HepG2 (cell line): ENCODE results near the gene NUPR2. TPM values are rescaled to one million over a fixed set of nuclear protein-coding genes. Genes with fewer than 3 reads are reported as not detected.

Experiments used
- ARNTL ChIP-seq: sonication (generic); formaldehyde crosslinking; IDR thresholded peaks from 2 replicates; pipeline ENCODE4 v1.4.0; 2020; ENCODE audit warnings: mild to moderate bottlenecking, missing genetic modification reagents
- DMAP1 ChIP-seq: IDR thresholded peaks from 2 replicates; pipeline ENCODE4 v1.6.1; 2016
- ETV5 ChIP-seq: IDR thresholded peaks from 2 replicates; pipeline ENCODE4 v1.6.1; 2018; ENCODE audit warnings: missing biosample characterization, missing genetic modification reagents, inconsistent platforms, borderline replicate concordance
- HNRNPK ChIP-seq: fragments of 200-400 bp; formaldehyde crosslinking; IDR thresholded peaks from 2 replicates; pipeline ENCODE4 v1.6.1; 2018; ENCODE audit warnings: low read length, low read depth, moderate library complexity, mild to moderate bottlenecking; ENCODE audit not compliant: poor library complexity, severe bottlenecking
- MAF1 ChIP-seq: sonication (generic); formaldehyde crosslinking; IDR thresholded peaks from 2 replicates; pipeline ENCODE4 v1.5.0; 2020; ENCODE audit warnings: missing genetic modification reagents, borderline replicate concordance
- MAFG ChIP-seq: sonication (generic); formaldehyde crosslinking; IDR thresholded peaks from 2 replicates; pipeline ENCODE4 v1.5.1; 2020; ENCODE audit warnings: mild to moderate bottlenecking, missing genetic modification reagents
- PAX8 ChIP-seq: sonication (generic); formaldehyde crosslinking; IDR thresholded peaks from 2 replicates; pipeline ENCODE4 v1.8.0; 2022; ENCODE audit warnings: mild to moderate bottlenecking, missing genetic modification reagents, borderline replicate concordance
- PCBP1 ChIP-seq: fragments of 200-400 bp; formaldehyde crosslinking; IDR thresholded peaks from 2 replicates; pipeline ENCODE4 v1.6.1; 2017; ENCODE audit warnings: mild to moderate bottlenecking, low read depth, low read length, borderline replicate concordance
- SP4 ChIP-seq: sonication (generic); formaldehyde crosslinking; IDR thresholded peaks from 2 replicates; pipeline ENCODE4 v1.8.1; 2023; ENCODE audit warnings: mild to moderate bottlenecking, missing genetic modification reagents
- STAT5B ChIP-seq: sonication (generic); formaldehyde crosslinking; IDR thresholded peaks from 2 replicates; pipeline ENCODE4 v1.4.0; 2020; ENCODE audit warnings: missing genetic modification reagents
- TEAD3 ChIP-seq: optimal IDR thresholded peaks from 2 replicates; pipeline ENCODE3; 2016; ENCODE audit warnings: borderline replicate concordance
- THAP11 ChIP-seq: IDR thresholded peaks from 2 replicates; pipeline ENCODE4 v1.6.1; 2016; ENCODE audit warnings: missing biosample characterization, missing genetic modification reagents
- ZNF282 ChIP-seq: fragments of 450-650 bp; IDR thresholded peaks from 2 replicates; pipeline ENCODE4 v1.6.1; 2018; ENCODE audit not compliant: partially characterized antibody
- ZNF543 ChIP-seq: sonication (generic); formaldehyde crosslinking; IDR thresholded peaks from 2 replicates; pipeline ENCODE4 v1.4.0; 2020; ENCODE audit warnings: mild to moderate bottlenecking, missing genetic modification reagents
- ZNF598 ChIP-seq: sonication (generic); formaldehyde crosslinking; IDR thresholded peaks from 2 replicates; pipeline ENCODE4 v1.5.1; 2020; ENCODE audit warnings: mild to moderate bottlenecking, missing genetic modification reagents, borderline replicate concordance
- ZNF768 ChIP-seq: sonication (generic); formaldehyde crosslinking; IDR thresholded peaks from 2 replicates; pipeline ENCODE4 v1.4.0; 2020; ENCODE audit warnings: missing genetic modification reagents
- ZSCAN22 ChIP-seq: sonication (generic); formaldehyde crosslinking; IDR thresholded peaks from 2 replicates; pipeline ENCODE4 v1.4.0; 2020; ENCODE audit warnings: mild to moderate bottlenecking, missing genetic modification reagents
- polyA plus RNA-seq, 8 experiments: library from polyadenylated mRNA; depleted of rRNA in 3 of 8; stranded (reverse) in 7 of 8; unstranded in 1 of 8; fragments of >200 nt; fragmentation: Illumina TruSeq in 4 of 8; extraction: Trizol in 4 of 8; gene quantifications; 2 replicates each; pipeline versions ENCODE4 v1.2.1 to v1.2.3, GENCODE V29; 2011 to 2016; ENCODE audit warnings: low read depth in 4 of 8, missing spikeins in 1 of 8, mixed read lengths in 1 of 8; ENCODE audit not compliant: insufficient read depth in 1 of 8
- total RNA-seq, 5 experiments: library from RNA; depleted of rRNA; stranded (reverse); fragments of >200 nt; fragmentation: Illumina TruSeq; extraction: Trizol; gene quantifications; 2 replicates each; pipeline ENCODE4 v1.2.3, GENCODE V29; 2016; ENCODE audit warnings: low read depth in 1 of 5
- TF ChIP-seq, protein P1 (sequence below): sonication (generic); formaldehyde crosslinking; IDR thresholded peaks from 2 replicates; pipeline ENCODE4 v1.5.0; 2020; ENCODE audit warnings: missing genetic modification reagents, mild to moderate bottlenecking, borderline replicate concordance
- TF ChIP-seq, protein P2 (sequence below): IDR thresholded peaks from 2 replicates; pipeline ENCODE4 v1.6.1; 2012; ENCODE audit warnings: inconsistent platforms
- TF ChIP-seq, protein P3 (sequence below): sonication (generic); formaldehyde crosslinking; IDR thresholded peaks from 2 replicates; pipeline ENCODE4 v1.5.1; 2020; ENCODE audit warnings: mild to moderate bottlenecking, missing genetic modification reagents, moderate library complexity
- TF ChIP-seq, protein P4 (sequence below): sonication (generic); formaldehyde crosslinking; IDR thresholded peaks from 2 replicates; pipeline ENCODE4 v1.8.1; 2023; ENCODE audit warnings: mild to moderate bottlenecking, moderate library complexity, missing genetic modification reagents
- TF ChIP-seq, protein P5 (sequence below): sonication (generic); formaldehyde crosslinking; conservative IDR thresholded peaks from 2 replicates; pipeline ENCODE4 v1.8.0; 2022; ENCODE audit warnings: missing genetic modification reagents

NUPR2 gene
- total and polyA plus RNA-seq, 2 of the 13 experiments (the other 11 are each of a cell fraction or from before 2014, with no cell fraction given), result not detected

DNA sequence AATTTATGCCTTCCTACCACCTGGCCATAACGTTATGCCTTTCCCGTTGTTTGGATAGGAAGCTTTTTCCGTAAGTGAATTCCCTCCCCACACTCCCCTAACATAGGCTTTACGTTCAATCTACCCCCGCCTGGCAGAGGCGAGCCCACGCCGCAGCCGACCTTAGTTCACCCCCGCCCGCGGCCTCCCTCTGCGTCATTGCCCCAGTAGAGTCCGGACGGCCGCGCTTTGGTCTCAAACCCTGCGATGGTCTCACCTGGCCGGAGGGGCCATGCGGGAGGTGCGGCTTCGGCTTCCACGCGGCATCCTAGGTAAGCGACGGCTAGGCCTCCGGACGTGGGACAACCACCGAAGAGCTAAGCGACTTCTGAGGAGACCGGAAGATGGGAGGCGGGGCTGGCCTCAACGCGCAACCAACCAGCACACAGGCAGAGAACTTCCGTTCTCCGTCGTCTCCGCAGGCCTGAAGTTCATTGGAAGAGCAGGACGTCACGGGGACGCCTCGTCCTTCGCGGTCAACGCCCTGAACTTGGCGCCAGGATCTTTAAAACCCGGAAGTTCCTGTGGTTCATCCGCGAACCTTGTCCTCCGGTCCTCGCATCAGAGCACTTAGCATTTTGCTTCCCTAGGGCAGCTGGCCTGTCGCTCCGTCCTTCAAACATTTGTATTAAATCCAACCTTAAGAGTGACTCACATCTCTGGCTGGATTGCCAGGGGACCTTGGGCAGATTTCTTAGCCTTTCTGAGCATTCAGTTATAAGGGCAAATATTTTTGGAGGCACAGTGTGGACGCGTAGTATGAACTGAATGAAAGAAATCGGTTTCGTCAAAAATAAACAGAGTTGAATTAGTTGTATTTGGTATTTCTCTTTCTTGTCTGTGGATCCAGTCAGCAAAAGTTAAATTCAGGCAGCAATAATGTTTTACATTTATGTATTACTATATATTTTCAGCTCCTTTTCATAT lies 9.8 kb downstream of the NUPR2 start, which contains the start of gene CHCHD2 (continued):
- TF ChIP-seq PAX8 (CRISPR knock-in tag), result no peak
- no peak for TF ChIP-seq ZSCAN22 (CRISPR knock-in tag)
- TF ChIP-seq ZNF768 (CRISPR knock-in tag), result peak; percentile 69; the same call in 1 of the 2 replicates
- TF ChIP-seq ARNTL (CRISPR knock-in tag), result 0 out of 2 replicates have a peak, but pooled peaks have one; percentile 20
- TF ChIP-seq, protein P1, sequence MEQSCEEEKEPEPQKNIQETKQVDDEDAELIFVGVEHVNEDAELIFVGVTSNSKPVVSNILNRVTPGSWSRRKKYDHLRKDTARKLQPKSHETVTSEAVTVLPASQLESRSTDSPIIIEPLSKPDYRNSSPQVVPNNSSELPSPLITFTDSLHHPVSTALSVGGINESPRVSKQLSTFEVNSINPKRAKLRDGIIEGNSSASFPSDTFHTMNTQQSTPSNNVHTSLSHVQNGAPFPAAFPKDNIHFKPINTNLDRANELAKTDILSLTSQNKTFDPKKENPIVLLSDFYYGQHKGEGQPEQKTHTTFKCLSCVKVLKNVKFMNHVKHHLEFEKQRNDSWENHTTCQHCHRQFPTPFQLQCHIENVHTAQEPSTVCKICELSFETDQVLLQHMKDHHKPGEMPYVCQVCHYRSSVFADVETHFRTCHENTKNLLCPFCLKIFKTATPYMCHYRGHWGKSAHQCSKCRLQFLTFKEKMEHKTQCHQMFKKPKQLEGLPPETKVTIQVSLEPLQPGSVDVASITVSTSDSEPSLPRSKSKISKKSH (CRISPR knock-in tag), result no peak
- no peak for TF ChIP-seq STAT5B (CRISPR knock-in tag)
- no peak for TF ChIP-seq HNRNPK
- TF ChIP-seq TEAD3 (CRISPR knock-in tag), result peak; percentile 61
- no peak for TF ChIP-seq PCBP1
- peak; percentile 52; the same call in 1 of the 2 replicates for TF ChIP-seq SP4 (CRISPR knock-in tag)
- TF ChIP-seq MAFG (CRISPR knock-in tag), result no peak
- TF ChIP-seq DMAP1 (CRISPR knock-in tag), result peak; percentile 90
- TF ChIP-seq, protein P2, sequence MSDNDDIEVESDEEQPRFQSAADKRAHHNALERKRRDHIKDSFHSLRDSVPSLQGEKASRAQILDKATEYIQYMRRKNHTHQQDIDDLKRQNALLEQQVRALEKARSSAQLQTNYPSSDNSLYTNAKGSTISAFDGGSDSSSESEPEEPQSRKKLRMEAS, result peak; percentile 80
- TF ChIP-seq, protein P3, sequence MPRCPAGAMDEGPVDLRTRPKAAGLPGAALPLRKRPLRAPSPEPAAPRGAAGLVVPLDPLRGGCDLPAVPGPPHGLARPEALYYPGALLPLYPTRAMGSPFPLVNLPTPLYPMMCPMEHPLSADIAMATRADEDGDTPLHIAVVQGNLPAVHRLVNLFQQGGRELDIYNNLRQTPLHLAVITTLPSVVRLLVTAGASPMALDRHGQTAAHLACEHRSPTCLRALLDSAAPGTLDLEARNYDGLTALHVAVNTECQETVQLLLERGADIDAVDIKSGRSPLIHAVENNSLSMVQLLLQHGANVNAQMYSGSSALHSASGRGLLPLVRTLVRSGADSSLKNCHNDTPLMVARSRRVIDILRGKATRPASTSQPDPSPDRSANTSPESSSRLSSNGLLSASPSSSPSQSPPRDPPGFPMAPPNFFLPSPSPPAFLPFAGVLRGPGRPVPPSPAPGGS, result 0 out of 2 replicates have a peak, but pooled peaks have one; percentile 29
- peak; percentile 60 for TF ChIP-seq ZNF543
- TF ChIP-seq MAF1 (CRISPR knock-in tag), result no peak
- TF ChIP-seq, protein P4, sequence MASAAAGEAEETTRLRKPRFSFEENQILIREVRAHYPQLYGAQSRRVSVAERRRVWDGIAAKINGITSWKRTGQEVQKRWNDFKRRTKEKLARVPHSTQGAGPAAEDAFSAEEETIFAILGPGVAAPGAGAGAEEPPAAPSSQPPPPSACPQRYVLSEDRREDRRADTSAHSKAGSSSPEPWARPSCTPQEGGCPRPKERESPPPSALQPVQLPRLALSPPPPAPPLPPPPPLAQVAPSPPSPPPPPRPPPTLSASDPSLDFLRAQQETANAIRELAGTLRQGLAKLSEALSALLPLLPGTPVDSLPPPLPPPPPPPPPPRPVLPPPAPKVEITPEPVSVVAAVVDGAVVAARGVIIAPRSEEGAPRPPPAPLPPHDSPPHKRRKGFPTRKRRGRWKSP (CRISPR knock-in tag), result peak; percentile 36; the same call in 1 of the 2 replicates
- TF ChIP-seq ETV5 (CRISPR knock-in tag), result peak; percentile 71
- TF ChIP-seq THAP11 (CRISPR knock-in tag), result peak; percentile 94
- TF ChIP-seq ZNF282, result no peak
- TF ChIP-seq ZNF598 (CRISPR knock-in tag), result peak; percentile 63; the same call in 1 of the 2 replicates
- TF ChIP-seq, protein P5, sequence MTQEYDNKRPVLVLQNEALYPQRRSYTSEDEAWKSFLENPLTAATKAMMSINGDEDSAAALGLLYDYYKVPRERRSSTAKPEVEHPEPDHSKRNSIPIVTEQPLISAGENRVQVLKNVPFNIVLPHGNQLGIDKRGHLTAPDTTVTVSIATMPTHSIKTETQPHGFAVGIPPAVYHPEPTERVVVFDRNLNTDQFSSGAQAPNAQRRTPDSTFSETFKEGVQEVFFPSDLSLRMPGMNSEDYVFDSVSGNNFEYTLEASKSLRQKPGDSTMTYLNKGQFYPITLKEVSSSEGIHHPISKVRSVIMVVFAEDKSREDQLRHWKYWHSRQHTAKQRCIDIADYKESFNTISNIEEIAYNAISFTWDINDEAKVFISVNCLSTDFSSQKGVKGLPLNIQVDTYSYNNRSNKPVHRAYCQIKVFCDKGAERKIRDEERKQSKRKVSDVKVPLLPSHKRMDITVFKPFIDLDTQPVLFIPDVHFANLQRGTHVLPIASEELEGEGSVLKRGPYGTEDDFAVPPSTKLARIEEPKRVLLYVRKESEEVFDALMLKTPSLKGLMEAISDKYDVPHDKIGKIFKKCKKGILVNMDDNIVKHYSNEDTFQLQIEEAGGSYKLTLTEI (CRISPR knock-in tag), result no peak
